ENCODE data around the gene MICU1. TPM values are rescaled to one million over a fixed set of nuclear protein-coding genes. Genes with fewer than 3 reads are reported as not detected.
"Not testable (repeated sequence)": the region's sequence is repeated elsewhere in the genome, so short reads cannot be mapped to it uniquely, and the experiment has no call there.

MICU1 gene
- total RNA-seq, 1 donor from 2014 or later = 22.8 TPM

DNA sequence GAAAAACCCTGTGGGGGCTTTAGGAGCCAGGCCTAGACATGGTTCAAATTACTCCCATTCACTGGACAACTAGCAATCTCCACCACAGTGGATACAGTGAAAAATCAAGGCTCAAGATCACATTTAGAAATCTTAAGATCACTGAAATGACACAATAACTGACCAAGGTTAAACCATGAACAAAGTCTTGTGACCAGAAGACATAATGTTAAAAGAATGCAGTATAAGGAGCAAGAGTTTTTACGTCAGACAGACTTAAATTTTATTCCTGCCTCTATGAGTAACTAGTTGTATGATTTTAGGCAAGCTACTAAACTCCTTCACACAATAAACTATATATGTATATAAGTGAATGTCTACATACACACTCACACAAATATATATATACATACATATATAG is 68.5 kb downstream of the MICU1 start:
- no peak for ATAC-seq

DNA sequence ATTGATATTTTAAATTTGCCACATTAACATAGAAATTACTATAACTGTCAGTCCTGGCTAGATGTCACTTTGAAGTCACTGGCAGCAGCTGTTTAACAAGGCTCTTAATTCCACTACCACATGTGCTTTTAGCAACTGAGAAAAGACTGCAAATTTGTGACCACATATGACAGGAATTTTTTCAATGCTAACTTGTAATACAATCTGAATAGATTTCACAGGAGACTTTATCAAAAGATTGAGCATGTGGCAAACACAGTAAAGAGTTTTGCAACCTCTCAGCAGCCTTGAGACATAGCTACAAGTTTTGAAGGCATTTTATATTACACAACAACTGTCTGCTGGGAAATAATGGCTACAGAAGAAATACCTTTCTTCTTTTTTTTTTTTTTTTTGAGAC is 73.0 kb downstream of the MICU1 start:
- ATAC-seq = no peak

DNA sequence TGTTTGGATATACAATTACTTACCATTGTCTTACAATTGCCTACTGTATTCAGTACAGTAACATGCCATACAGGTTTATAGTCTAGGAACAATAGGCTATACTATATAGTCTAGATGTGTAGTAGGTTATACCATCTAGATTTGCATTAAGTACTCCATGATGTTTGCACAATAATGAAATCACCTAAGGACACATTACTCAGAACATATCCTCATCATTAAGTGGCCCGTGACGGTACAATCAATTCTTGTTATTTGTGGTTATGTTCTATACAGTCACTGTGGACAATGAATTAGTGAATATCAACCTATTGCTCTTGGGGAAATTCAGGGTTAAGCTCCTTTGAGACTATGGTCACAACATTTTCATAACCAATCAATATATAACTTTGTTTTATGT is 75.6 kb downstream of the MICU1 start:
- peak; percentile 71 for ATAC-seq

DNA sequence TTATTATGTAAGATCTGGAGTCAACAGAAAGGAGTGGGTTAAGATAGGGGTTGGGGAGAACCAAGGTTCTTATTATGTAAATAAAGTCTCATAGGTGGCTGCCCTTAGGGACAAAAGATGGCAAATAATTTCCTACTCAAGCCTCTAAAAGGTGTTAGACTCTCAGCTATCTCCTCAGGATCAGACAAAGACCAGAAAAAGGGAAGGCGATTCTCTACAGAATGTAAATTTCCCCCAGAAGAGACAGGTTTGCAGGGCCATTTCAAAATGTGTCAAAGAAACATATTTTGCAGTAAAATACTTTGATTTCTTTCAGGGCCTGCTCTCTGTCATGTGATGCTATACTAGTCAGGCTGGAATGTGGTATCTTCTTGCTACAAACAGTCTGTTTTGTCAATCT is 80.3 kb downstream of the MICU1 start:
- ATAC-seq = no peak

DNA sequence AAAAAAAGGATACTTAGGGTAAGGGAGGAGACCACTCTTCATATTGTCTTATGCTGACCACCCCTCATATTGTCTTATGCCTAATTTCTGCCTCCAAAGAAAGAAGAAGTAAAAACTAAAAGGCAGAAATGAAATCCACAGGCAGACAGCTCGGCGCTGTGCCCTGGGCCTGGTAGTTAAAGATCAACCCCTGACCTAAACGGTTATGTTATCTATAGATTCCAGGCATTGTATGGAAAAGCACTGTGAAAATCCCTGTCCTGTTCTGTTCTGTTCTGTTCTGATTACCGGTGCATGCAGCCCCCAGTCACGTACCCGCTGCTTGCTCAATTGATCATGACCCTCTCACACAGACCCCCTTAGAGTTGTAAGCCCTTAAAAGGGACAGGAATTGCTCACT is 82.0 kb downstream of the MICU1 start:
- ATAC-seq = not testable (repeated sequence)

DNA sequence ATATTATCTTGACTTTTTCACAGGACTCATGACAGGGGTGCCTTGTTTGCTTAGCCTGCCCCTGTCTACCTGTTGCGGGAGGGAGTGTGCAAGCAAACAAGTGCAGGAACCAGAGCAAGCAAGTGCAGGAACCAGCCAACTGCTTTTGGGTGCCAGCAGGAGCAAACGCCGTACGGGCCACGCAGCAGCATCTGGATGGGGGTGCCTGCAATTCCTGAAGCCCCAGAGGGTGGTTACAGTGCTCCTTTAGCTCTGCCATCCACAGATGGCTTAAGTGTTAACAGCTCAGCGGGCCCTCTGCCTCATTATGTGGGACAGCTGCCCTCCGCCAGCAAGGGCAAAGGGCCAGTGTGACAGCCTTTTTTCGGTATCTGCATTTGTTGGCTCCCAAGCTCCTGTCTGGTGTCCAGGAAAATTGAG is 83.5 kb downstream of the MICU1 start:
- no peak for ATAC-seq

DNA sequence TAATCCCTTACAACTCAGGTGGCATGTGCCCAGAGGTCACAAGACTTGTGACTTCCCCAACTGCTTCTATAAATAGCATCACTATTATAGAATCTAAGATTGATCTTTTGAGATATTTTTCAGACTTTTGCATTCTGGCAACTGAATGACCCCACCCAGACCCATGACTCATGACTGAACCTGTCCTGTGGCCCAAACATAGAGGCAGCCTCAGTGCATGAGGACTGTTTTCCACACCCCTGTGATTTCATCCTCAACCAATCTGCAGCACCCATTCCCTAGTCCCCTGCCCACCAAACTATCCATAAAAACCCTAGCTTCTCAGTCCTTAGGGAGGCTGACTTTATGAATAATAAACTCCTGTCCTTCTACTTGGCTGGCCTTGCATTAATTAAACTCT is 84.5 kb downstream of the MICU1 start:
- no peak for ATAC-seq

DNA sequence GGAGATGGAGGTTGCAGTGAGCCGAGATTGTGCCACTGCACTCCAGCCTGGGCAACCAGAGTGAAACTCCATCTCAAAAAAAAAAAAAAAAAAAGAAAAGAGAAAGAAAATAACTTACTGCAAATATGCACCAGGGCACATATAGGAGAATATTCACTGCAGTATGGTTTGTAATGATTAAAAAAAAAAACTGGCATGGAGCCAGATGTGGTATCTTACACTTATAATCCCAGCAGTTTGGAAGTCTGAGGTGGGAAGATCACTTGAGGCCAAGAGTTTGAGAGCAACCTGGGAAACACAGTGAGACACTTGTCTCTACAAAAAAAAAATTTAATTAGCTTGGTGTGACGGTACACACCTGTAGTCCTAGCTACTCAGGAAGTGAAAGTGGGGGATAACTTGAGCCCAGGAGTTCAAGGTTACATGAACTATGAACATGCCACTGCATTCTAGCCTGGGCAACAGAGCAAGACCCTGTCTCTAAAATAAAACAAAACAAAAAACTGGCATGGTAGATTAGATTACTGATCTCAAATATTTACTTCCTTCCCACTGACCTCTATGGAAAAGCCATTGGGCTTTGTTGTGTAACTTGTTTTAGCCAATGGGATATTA is 85.6 kb downstream of the MICU1 start:
- no peak for ATAC-seq

DNA sequence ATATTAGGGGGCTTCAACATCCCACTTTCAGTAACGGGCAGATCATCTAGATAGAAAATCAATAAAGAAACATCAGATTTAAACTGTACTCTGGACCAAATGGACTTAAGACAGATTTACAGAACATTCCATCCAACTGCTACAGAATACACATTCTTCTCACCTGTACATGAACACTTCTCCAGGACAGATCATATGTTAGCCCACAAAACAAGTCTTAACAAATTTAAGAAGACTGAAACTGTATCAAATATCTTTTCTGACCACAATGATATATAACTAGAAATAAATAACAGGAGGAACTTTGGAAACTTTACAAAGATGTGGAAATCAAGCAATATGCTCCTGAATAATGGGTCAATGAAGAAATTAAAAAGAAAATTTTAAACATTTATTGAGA is 86.7 kb downstream of the MICU1 start:
- no peak for ATAC-seq

DNA sequence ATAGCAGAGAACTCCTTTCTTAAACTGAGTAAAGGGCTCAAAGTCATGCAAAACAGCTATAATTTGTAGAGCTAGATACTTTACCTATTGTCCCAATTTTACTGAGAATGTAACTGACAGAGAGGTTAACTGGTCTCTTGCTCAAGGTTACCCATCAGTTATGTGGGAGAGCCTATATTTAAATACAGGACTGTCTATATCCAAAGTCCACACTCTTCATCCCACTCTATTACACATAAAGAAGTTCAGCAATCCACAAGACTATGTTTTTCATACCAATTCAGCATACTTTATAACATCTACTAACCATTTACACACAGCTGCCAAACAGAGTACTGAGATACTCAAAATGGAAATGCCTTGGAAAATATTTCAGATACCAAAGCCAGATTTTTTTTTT is 100.2 kb downstream of the MICU1 start:
- no peak for ATAC-seq

DNA sequence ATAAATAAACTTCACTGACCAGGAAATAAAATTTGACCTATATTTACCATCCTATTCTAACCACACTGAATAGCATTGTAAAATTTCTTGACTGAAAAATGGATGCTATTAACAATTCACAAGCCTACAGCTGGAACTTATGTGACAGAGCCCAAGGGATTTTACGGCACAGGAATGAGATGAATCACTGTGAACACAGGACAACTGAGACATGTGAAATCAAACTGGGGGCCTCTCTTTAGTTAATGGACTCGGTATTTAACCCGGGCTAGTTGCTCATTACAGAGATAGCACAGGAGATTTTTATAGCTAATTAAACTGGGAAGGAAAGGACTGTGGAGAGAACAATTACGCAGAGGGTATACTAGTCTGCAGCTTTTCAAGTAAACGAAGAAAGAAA is 100.6 kb downstream of the MICU1 start:
- ATAC-seq = no peak

DNA sequence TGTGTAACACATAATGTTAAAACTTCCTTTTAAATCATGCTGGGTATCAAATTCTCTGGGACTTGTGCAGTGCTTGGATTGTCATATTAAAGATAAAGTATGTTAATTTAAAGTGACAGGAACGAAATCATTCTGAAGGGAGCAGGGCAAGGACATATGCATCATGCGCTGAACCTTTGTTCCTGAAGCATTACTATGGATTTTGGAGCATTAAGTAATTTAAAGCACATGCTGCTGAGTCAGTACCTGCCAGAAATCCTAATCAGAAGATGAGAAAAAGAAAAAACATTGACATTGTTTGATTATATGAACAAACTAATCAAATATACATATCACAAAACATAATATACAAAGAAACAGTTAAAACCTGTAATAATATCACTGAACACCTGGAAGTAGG is 101.4 kb downstream of the MICU1 start:
- ATAC-seq = peak; percentile 17

DNA sequence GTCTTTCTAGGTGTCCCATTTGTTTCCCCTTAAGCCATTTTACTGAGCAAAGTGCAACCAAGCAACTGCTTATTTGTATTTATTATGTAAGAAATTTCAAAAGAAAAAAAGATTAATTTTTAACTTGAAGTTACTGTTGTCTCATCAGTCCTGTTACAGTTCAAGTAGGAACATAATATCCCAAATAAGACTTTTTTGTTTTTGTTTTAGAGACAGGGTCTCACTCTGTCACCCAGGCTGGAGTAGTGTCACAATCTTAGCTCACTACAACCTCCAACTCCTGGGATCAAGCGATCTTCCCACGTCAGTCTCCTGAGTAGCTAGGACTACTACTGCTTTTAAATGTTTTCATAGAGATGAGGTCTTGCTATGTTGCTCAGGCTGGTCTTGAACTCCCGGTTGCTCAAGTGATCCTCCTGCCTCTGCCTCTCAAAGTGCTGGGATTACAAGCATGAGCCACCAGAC is 101.9 kb downstream of the MICU1 start:
- no peak for ATAC-seq

DNA sequence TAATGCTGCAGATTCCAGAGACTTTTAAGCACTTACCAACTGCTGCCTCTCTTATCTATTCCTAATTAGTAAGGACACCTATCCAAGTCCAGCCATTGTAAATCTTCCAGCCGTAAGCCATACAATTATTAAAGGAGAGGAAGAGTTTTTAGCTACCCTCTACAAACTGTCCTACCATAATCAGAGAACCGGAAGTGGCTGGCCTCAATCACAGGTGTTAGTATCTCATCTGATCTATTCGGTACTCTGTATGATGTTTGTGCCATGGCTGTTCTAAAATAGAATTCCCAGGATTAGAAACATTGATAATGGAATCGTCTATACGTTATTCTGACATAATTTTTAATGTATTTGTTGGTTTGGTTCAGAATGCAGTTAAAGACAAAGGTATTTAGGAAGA is 102.8 kb downstream of the MICU1 start:
- no peak for ATAC-seq

DNA sequence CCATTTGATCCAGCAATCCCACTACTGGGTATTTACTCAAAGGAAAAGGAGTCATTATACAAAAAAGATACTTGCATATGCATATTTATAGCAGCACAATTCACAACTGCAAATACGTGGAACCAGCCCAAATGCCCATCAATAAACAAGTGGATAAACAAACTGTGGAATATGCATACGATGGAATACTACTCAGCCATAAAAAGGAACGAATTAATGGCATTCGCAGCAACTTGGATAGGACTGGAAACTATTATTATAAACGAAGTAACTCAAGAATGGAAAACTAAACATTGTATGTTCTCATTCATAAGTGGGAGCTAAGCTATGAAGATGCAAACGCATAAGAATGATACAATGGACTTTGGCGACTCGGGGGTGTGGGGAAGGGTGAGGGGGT is 108.6 kb downstream of the MICU1 start:
- ATAC-seq = no peak

DNA sequence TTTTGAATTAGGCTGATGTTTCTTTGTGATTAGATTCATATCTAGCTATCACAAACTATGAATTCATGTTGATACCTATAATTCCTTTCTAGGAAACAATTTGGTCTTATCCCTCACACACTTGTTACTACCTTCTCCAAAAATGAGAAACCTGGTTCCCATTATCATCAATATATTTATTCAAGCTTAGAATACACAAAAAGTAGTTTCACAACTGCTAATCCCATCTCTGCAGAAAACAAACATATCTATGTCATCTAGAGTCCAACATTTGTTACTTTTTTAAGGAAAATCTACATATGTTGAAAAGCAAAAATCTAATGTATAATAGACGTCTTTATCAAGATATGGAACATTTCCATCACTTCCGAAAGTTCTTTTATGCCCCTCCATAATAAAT is 110.4 kb downstream of the MICU1 start:
- no peak for ATAC-seq

DNA sequence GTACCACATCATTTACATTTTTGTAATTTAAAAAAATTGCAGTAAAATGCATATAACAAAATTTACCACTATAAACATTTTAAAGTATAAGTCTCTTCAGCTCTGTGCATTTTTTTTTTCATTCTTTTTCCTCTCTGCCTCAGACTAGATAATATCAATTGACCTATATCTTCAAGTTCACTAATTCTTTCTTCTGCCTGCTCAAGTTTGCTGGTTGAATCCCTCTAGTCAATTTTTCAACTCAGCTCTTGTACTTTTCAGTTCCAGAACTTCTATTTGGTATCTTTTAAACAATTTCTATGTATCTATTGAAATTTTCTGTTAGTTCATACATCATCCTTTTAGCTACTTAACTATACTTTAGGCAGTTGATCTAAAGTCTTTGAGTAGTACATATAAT is 112.0 kb downstream of the MICU1 start:
- ATAC-seq = no peak

DNA sequence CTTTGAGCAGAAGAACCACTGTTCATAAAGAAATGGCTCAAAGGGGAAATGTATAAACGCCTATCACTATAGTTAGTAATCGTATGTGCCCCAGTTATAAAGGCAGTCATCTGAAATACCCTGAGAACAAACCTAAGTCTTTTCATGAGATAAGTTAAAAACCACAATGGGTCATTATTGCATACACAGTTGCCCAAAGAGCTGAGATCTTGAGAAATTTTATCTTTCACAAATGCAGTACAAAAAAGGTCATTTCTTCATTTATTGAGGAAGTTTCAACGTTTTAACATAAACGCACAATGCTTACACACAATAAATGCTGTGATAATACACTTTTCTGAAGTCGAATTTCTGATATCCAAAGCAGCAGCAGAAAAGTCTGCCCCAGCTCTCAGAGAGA is 114.4 kb downstream of the MICU1 start:
- ATAC-seq = no peak

DNA sequence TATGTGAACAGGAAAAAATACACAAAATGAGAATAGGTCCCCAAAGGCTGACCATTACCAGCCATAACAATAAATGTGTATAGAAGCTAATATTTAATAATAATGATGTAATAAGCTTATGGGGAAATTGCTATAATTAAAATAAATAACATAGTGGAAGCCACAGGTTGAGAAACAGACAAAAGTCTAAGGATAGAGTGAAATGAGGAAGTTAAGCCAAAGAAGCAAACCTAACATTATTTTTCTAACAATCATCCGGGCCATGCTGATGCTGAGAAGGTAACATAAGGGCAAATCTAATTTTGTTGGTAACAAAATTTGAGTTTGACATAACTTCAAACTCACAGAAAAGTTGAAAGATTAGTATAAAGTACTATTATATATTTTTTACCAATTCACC is 115.9 kb downstream of the MICU1 start:
- no peak for ATAC-seq

DNA sequence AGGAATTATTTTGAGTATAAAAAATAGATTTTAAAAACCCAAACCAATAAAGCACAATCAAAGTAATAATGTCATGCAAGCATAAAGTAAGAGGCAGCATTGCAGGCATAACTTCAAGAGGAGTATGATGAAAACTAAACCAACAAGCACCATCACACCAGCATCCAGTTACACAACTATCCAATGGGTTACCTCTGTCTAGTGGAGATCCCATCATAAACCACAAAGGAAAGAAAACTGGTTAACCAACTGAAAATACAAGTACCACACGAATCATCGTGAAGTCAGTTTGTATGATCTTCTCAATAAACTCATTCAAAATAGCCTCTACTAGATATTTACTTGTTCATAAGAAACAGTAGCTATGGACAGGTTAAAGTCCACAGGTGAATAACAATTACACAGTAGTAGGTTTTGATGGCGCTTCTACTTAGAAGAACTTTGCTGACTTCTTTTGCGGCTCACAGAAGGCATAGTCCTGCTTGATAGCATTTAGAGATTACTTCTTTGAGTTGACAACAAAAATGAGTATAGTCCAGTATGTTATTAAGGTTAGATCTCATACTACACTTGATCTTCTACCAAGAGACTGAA is 116.6 kb downstream of the MICU1 start:
- no peak for ATAC-seq

DNA sequence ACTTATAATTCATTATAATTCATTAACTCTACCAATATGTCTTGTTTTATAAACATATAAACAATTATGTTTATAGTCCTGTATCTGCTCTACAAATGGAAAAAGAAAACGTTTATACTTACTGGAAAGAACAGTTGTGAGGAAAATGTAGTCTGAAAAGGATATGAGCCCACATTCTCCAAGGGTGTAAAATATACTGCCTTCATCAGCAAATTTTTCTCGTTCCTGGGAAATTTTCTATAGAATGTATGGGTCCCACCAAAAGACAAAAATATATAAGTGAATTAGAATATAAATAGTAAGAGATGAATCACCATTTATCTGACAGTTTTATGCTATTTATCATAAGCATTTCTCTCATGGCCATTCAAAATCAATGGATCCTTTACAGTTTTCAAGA is 117.8 kb downstream of the MICU1 start:
- no peak for ATAC-seq

DNA sequence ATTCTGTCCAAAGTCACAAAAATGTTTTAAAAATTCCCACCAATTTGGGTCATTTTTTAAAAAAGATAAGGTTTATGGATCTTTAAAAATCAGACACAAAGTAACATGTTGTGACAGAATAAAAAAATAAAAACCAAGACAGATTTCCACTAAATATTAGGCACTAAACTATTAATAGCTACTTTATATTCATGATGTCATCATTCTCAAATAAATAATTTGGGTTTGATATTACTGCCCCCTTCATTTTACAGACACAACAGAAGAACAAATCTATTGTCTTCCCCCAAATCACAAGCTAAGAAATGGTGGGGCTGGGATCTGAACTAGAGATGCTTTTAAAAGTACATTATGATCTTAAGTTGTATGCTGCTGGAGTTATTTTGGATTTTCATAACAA is 119.4 kb downstream of the MICU1 start:
- ATAC-seq = no peak

DNA sequence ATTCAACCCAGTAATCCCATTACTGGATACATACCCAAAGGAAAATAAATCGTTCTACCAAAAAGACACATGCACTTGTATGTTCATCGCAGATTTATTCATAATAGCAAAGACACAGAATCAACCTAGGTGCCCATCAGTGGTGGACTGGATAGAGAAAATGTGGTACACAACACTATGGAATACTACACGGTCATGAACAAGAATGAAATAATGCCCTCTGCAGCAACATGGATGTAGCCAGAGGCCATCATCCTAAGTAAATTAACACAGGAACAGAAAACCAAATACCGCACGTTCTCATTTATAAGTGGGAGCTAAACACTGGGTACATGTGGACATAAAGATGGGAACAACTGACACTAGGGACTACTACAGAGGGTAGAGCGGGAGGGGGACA is 120.4 kb downstream of the MICU1 start:
- no peak for ATAC-seq

DNA sequence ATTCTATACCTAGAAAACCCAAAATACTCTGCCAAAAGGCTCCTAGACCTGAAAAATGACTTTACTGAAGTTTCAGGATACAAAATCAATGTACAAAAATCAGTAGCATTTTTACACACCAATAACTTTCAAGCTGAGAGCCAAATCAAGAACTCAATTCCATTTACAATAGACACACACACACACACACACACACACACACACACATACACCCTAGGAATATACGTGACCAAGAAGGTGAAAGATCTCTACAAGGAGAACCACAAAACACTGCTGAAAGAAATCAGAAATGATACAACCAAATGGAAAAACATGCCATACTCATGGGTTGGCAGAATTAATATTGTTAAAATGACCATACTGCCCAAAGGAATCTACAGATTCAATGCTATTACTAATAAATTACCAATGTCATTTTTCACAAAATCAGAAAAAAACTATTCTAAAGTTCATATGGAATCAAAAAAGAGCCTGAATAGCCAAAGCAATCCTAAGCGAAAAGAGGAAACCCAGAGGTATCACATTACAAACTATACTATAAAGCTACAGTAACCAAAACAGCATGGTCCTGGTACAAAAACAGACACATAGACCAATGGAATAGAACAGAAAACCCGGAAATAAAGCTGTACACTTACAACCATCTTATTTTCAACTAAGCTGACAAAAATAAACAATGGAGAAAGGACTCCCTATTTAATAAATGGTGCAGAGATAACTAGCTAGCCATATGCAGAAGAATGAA is 122.0 kb downstream of the MICU1 start:
- ATAC-seq = no peak
